SK-MEL-5 (cell line): ENCODE results near the gene RNF123. TPM values are rescaled to one million over a fixed set of nuclear protein-coding genes. Genes with fewer than 3 reads are reported as not detected.

Source experiments
- DNase-seq: peaks from one replicate; pipeline ENCODE4 v3.0.0-alpha.2; 2016; ENCODE audit warnings: low read depth, low spot score
- in situ Hi-C: cut with HindIII; loops from 2 replicates; pipeline ENCODE4 v1.10.0; 2016; ENCODE audit warnings: low sequenced_read_pairs, high pct_unique_total_duplicates, low pct_unique_long_range_greater_than_20kb
- total RNA-seq: library from RNA; depleted of rRNA; stranded (reverse); fragments of >200 nt; shearing (Covaris generic); gene quantifications from 2 replicates; pipeline ENCODE4 v1.2.3, GENCODE V29; 2014

RNF123 gene
- total RNA-seq, 1 experiment from 2014 or later: 33.5 TPM

DNA sequence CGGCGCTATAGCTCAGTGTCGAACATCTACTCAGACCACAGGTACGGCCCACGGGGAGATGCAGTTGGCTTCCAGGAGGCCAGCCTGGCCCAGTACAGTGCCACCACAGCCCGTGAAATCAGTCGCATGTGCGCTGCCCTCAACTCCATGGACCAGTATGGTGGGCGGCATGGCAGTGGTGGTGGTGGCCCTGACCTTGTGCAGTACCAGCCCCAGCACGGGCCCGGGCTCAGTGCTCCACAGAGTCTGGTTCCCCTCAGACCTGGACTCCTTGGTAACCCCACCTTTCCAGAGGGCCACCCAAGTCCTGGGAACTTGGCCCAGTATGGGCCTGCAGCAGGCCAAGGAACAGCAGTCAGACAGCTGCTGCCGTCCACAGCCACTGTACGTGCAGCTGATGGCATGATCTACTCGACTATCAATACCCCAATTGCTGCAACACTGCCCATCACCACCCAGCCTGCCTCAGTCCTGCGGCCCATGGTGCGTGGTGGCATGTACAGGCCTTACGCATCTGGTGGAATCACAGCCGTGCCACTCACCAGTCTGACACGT lies 33.5 kb upstream of the RNF123 start:
- DNase-seq: no peak
- in situ Hi-C loops: no loop called here

DNA sequence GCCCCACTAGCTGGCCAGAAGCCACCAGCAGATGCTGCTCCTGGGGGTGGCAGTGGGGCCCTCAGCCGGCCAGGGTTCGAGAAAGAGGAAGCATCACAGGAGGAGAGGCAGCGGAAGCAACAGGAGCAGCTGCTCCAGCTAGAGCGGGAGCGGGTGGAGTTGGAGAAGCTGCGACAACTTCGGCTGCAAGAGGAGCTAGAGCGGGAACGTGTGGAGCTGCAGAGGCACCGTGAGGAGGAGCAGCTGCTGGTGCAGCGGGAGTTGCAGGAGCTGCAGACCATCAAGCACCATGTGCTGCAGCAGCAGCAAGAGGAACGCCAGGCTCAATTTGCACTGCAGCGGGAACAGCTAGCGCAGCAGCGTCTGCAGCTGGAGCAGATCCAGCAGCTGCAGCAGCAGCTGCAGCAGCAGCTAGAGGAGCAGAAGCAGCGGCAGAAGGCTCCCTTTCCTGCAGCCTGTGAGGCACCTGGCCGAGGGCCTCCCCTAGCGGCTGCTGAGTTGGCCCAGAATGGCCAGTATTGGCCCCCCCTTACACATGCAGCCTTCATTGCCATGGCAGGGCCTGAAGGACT lies 32.7 kb upstream of the RNF123 start:
- peak; percentile 14 for DNase-seq

DNA sequence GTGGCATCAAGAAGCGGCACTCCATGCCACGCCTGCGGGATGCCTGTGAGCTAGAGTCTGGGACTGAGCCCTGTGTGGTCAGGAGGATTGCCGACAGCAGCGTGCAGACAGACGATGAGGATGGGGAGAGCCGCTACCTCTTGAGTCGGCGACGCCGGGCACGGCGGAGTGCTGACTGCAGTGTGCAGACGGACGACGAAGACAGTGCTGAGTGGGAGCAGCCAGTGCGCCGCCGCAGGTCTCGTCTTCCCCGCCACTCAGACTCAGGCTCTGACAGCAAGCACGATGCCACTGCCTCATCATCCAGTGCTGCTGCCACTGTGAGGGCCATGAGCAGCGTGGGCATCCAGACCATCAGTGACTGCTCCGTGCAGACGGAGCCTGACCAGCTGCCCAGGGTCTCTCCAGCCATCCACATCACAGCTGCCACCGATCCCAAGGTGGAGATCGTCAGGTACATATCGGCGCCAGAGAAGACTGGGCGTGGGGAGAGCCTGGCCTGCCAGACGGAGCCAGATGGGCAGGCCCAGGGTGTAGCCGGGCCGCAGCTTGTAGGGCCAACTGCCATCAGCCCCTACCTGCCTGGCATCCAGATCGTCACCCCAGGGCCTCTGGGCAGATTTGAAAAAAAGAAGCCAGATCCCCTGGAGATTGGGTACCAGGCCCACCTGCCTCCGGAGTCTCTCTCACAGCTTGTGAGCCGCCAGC lies 32.0 kb upstream of the RNF123 start:
- in situ Hi-C loops: no loop called here
- no peak for DNase-seq

More for the DNA sequence above, 32.7 kb upstream of the RNF123 start:
- in situ Hi-C loops: no loop called here

DNA sequence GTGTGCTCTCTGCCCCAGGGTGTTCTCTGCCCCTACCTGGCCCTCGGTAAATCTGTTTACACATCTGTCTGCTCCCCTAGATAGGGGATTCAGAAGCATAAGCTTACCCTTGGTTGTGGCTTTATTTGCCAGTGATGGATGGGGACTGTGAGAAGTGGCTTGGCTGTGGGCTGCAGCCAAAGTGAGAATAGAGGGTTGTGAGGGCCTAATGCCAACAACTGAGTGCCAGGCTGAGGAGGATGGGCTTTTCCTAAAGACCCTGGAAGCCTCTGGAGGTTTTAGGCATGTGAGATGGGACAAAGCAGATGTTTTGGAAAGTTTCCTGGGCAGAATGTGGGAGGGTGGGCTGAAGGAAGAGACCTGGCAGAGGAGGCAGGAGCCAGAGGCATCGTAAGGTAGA lies 30.6 kb upstream of the RNF123 start:
- in situ Hi-C loops: no loop called here
- no peak for DNase-seq

DNA sequence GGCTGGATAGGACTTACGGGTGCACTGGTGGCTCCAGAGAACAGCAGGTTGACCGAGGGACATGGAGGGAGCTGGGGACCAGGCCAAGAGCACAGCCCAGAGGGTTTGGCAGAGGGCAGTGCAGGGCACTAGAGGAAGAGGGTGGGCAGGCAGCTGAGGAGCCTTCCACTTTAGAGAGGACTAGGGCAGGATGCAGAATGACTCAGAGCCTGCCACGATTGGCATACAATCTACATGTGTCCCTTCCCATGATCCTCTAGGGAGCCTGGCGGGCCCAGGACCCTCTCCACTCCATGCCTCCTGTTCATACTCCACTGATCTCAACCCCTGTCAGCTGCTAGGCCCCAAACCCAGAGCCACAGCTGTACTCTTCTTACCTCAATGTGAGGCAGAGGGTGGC lies 29.6 kb upstream of the RNF123 start:
- in situ Hi-C loops: no loop called here
- no peak for DNase-seq

DNA sequence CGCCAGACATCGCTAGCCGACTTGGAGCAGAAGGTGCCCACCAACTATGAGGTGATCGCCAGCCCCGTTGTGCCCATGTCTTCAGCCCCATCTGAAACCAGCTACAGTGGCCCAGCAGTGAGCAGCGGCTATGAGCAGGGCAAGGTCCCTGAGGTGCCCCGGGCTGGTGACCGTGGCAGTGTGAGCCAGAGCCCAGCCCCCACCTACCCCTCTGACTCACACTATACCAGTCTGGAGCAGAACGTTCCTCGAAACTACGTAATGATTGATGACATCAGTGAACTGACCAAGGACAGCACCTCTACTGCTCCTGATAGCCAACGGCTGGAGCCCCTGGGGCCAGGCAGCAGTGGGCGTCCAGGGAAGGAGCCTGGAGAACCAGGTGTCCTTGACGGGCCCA lies 28.1 kb upstream of the RNF123 start:
- in situ Hi-C loops: no loop called here
- no peak for DNase-seq

DNA sequence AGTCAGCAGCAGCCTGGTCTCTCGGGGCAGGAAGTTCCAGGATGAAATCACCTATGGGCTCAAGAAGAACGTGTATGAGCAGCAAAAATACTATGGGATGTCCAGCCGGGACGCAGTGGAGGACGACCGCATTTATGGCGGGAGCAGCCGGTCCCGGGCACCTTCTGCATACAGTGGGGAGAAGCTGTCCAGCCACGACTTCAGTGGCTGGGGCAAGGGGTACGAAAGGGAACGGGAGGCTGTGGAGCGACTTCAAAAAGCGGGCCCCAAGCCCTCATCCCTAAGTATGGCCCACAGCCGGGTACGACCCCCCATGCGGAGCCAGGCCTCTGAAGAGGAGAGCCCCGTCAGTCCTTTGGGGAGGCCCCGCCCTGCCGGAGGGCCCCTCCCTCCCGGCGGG lies 27.3 kb upstream of the RNF123 start:
- in situ Hi-C loops: no loop called here
- DNase-seq: no peak

DNA sequence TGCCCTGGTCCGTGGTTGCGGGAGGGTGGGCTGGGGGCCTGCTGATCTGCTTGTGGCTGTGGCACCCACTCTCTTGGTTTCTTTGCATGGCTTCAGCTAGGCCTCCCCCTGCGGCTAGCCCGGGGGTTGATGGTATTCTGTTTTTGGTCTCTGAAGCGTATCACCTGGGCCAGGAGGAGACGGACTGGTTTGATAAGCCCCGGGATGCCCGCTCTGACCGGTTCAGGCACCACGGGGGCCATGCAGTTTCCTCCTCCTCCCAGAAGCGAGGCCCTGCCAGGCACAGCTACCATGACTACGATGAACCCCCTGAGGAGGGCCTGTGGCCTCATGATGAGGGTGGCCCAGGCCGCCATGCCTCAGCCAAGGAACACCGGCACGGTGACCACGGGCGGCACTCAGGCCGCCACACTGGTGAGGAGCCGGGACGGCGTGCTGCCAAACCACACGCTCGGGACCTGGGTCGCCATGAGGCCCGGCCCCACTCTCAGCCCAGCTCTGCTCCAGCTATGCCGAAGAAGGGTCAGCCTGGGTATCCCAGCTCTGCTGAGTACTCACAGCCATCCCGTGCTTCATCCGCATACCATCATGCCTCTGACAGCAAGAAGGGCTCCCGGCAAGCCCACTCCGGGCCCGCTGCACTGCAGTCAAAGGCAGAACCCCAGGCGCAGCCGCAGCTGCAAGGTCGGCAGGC lies 26.5 kb upstream of the RNF123 start:
- in situ Hi-C loops: no loop called here
- DNase-seq: no peak

DNA sequence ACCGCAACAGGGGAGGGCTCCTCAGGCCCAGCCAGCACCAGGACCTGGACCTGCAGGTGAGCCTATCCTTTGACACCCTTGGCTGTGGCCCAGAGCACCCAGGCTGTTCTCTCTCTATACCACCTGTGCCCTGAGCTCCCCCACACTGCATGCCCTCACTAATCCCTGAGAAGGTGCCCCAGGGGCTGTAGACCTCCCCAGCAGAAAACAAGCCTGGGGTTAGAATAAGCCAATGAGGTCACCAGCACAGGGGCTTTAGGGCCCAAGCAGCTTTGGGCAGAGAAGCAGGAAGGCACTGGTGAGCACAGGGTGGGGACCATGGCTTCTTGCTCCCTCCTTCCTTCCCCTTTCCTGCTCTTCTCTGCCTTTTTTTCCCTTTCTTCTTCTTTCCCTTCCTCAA lies 25.5 kb upstream of the RNF123 start:
- in situ Hi-C loops: no loop called here
- no peak for DNase-seq

DNA sequence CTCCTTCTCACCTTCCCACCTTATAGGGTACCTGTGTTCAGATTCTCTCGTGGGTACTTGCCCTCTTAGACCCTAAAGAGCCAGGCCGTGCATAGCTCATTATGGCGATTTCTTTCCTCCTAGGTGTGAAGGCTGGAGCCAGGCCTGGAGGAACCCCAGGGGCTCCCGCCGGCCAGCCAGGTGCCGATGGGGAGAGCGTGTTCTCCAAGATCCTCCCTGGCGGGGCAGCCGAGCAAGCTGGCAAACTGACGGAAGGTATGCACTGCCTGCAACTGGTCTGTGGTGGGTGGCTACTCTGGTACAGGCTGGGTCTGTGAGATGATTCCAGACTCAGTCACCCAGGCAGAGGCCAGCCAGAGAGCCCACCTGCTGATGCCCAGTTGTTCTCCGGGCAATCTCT lies 25.1 kb upstream of the RNF123 start:
- no peak for DNase-seq
- in situ Hi-C loops: no loop called here

DNA sequence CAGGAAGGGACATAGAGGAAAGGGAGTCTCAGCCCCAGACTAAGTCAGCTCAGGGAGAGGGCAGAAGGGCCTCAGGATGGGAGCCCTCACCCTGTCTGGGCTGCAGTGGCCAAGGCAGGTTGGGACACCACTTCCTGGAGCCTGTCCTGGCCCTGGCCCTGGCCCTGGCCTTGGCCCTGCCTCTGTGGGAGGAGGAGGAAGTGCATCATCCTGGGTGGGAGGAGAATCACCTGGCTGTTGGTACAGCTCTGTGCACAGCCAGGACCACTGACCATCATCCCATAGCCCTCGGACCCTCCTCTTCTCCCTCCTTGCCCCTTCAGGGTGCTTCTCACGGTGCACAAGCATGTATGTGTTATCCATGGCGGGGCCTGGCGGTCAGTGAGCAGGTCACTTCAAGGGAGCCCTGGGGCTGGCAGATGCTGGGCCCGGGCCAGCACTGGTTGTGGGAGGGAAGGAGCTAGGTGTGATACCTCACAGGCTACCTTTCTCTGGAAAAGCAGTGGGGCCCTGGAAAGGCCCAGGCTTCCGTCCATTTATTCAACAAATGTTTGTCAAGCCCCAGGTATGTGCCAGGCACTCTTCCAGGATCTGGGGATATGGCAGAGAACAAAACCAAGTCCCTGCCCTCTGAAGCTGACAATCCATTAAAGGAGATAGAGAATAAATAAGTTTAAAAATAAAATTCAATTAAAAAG lies 23.4 kb upstream of the RNF123 start:
- in situ Hi-C loops: no loop called here

DNA sequence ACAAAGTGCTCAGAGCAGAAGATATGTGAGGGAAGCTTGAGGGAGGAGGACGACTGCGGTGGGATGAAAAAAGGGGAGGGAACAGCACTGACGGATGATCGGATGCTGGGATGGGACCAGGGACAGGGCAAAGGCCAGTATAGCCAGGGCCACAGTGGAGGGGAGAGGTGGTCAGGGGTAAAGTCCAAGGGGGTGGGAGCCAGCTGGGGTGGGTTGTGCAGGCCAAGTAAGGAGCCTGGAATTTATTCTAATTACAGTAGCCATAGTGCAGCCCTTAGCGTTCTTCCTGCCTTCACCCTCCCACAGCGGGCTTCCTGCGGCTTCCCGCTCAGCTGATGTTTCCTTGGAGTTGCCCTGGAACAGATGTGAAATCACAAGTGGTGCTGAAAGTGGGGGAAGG lies 22.8 kb upstream of the RNF123 start:
- DNase-seq: no peak
- in situ Hi-C loops: no loop called here

More for the DNA sequence above, 23.4 kb upstream of the RNF123 start:
- DNase-seq: no peak

DNA sequence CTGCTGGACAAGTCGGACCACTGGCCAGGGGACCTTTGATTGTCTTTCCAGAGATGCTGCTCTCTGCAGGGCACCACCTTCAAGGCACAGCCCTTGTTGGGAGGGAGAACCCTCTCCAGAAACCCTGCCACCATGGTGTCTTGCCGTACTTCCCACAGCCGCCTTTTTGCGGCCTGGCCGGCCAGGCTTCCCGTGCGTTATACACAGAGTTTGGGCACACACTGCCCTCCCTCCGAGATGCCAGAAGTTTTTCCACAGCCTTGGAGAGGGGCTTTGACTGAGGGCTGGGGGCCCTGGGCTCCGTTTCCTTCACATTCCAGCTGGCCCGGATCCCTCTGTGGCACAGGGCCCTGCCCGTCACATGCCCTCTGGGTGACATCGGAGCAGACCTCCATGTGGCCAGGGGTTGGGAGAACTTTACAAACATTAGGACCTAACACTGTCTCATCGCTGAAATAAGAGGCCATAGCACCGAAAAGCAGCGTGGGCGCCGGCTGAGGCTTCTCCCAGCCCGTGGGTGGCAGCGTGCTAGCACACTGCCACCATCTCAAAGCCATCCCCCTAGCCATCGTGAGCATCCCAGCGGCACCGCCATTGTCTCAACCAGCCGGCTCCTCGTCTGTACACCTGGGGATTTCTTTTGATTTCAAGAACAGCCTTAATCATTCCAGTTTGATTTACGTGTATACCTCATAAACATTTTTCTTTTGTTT lies 21.5 kb upstream of the RNF123 start:
- in situ Hi-C loops: no loop called here
- DNase-seq: no peak

DNA sequence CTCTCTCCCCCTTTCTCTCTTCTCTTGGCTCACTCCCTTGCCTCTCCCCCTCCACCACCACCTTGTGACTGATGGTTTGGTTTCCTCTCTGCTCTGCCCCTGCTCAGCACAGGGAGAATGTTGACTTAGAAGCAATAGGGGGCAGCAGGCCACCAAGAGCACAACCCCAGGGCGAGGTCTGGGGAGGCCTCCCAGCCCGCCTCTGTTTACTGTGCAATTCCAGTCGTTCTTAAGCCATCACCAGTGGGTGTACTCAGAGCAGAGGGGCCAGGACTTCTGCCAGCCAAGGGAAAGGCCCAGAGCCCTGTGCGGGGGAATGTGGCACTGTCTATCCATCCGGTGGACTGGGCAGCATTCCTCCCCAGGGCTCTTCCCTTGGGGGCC lies 21.0 kb upstream of the RNF123 start:
- peak; percentile 33 for DNase-seq
- in situ Hi-C loops: no loop called here

DNA sequence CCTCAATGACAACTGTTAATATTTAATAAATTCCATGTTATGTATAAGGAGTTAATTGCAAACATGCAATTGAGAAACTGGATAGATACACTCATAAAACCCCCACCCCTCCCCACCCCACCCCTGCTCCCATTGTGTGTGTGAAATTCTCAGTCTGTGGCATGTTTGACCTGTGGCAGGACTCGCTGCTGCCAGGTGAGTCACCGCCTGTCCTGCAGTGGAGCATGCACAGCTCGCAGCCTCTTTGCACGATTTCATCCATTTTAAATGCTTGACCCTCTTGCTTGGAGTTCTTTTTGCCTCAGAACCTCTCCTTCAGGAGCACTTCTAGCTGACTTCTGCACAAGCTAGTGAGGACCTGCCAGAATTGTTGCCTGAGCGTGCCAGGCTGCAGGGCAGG lies 20.5 kb upstream of the RNF123 start:
- in situ Hi-C loops: no loop called here
- no peak for DNase-seq

DNA sequence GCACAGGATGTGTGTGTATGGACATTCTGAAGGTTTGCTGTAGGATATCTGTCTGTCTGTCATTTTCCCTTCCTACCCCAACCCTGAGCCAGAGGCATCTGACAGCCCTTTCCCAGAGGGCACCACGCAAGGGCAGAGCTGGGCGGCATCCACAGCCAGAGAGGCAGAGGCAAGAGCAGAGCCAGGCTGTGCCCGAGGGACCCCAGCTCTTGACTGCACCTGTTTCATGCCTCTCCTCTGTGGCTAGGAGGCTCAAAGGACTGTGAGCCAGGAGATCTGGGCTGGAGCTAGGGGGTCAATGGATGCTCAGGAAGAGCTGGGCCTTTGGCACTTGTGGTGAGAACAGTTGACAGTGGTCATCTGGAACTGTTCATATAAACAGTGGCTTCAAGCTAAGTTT lies 20.0 kb upstream of the RNF123 start:
- in situ Hi-C loops: no loop called here
- DNase-seq: no peak

DNA sequence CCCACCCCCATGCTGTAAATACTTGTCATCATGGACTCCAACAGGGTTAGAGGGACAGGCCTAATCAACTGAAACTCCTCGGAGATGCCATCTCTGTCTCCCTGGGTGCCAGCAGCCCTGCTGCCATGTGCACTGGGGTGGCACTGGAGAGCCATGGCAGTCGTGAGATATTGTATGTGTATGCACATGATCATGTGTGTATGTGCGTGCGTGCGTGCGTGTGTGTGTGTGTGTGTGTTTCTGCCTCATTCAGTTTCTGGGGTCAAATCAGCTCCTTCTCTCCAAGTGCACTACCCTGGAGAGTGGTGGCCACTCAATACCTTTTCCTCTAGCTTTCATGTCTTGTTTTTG lies 18.4 kb upstream of the RNF123 start:
- in situ Hi-C loops: no loop called here
- no peak for DNase-seq
